ENCODE results near the gene RBM3. TPM values are rescaled to one million over a fixed set of nuclear protein-coding genes. Genes with fewer than 3 reads are reported as not detected.

The RBM3 gene
- total and polyA plus RNA-seq, 4 donors: 128 to 299 (median 240) TPM

DNA sequence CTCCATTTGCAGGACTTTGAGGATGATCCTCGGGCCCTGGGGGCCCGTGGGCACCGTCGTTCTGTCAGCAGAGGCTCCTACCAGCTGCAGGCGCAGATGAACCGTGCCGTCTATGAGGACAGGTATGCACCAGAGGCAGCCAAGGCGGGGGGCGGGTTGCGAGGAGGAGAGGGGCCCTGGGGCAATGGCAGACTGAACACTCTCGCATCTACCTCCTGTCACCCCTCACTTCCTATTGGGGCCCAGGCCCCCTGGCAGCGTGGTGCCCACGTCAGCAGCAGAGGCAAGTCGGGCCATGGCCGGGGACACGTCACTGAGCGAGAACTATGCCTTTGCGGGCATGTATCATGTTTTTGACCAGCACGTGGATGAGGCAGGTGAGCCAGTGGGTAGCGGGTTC lies 25.1 kb downstream of the RBM3 start:
- intact Hi-C loops (cut with DNase I): no loop called here
- Histone ChIP-seq H3K36me3 (ENCODE audit: control insufficient read depth in 1 of 2, insufficient read depth in 2 of 2, low read length in 1 of 2) (peaks cover 0 to 7% of the 10 kb centered on the region in 2 donors), H3K4me1 (ENCODE audit: control insufficient read depth in 1 of 2, insufficient read depth in 2 of 2, low read length in 2 of 2) (no peaks in the 10 kb centered on the region), H3K9me3 (ENCODE audit: control insufficient read depth, low read length) (no peaks in the 10 kb centered on the region), H3K27me3 (ENCODE audit: control insufficient read depth in 1 of 2, insufficient read depth in 2 of 2, low read length in 1 of 2) (no peaks in the 10 kb centered on the region), H3K4me3 (ENCODE audit: low read length in 2 of 2) (no peak overlapping the region), H3K27ac (ENCODE audit: low read depth in 1 of 2, low read length in 2 of 2) (no peak overlapping the region)
- 90% methylated on average over 20 of the region's 20 CpGs for whole genome bisulfite sequencing, 2 donors
- no peak for ATAC-seq (ENCODE audit: low FRiP score)
- no peak for DNase-seq

DNA sequence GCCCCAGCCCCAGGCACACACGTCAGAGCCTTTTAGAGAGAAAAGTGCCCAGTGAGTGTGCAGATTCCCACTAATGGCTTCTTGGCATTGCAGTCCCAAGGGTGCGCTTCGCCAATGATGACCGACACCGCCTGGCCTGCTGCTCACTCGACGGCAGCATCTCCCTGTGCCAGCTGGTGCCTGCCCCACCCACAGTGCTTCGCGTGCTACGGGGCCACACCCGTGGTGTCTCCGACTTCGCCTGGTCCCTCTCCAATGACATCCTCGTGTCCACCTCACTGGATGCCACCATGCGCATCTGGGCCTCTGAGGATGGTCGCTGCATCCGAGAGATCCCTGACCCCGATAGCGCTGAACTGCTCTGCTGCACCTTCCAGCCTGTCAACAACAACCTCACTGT lies 25.9 kb downstream of the RBM3 start:
- Histone ChIP-seq H3K9me3 (ENCODE audit: control insufficient read depth, low read length) (no peaks in the 10 kb centered on the region), H3K4me1 (ENCODE audit: control insufficient read depth in 1 of 2, insufficient read depth in 2 of 2, low read length in 2 of 2) (no peaks in the 10 kb centered on the region), H3K4me3 (ENCODE audit: low read length in 2 of 2) (no peak overlapping the region), H3K27me3 (ENCODE audit: control insufficient read depth in 1 of 2, insufficient read depth in 2 of 2, low read length in 1 of 2) (no peaks in the 10 kb centered on the region), H3K36me3 (ENCODE audit: control insufficient read depth in 1 of 2, insufficient read depth in 2 of 2, low read length in 1 of 2) (peaks cover 0 to 9% of the 10 kb centered on the region in 2 donors), H3K27ac (ENCODE audit: low read depth in 1 of 2, low read length in 2 of 2) (no peak overlapping the region)
- DNase-seq (no peak), ATAC-seq (ENCODE audit: low FRiP score) (no peak)
- 90 to 91% methylated on average over 19 of the region's 19 CpGs for WGBS, 2 donors
- intact Hi-C loops (cut with DNase I): no loop called here

DNA sequence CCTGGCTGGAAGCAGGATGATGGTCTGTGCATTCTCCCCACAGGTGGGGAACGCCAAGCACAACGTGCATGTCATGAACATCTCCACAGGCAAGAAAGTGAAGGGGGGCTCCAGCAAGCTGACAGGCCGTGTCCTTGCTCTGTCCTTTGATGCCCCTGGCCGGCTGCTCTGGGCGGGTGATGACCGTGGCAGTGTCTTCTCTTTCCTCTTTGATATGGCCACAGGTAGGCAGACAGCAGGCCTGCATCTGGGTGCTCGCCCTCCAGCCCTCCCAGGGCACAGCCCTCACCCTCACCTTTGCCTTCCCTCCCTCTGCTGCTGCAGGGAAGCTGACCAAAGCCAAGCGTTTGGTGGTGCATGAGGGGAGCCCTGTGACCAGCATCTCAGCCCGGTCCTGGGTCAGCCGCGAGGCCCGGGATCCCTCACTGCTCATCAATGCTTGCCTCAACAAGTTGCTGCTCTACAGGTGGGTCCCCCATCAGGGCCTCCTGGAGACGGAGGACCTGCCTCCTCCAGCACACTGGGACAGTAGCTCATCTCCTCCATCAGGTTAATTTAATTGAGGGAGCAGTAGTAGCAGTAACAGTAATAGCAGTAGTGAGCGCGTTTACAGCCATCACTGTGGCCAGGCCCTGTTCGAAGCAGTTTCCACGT lies 27.6 kb downstream of the RBM3 start:
- ATAC-seq (ENCODE audit: low FRiP score): no peak
- no peak overlapping the region for H3K4me3 ChIP-seq (ENCODE audit: low read length in 2 of 2)
- H3K9me3 ChIP-seq (ENCODE audit: control insufficient read depth, low read length): no peaks in the 10 kb centered on the region
- no peaks in the 10 kb centered on the region for H3K4me1 ChIP-seq (ENCODE audit: control insufficient read depth in 1 of 2, insufficient read depth in 2 of 2, low read length in 2 of 2)
- intact Hi-C loops (cut with DNase I): no loop called here
- H3K36me3 ChIP-seq (ENCODE audit: control insufficient read depth in 1 of 2, insufficient read depth in 2 of 2, low read length in 1 of 2): peaks cover 0 to 11% of the 10 kb centered on the region in 2 donors
- no peak overlapping the region for H3K27ac ChIP-seq (ENCODE audit: low read depth in 1 of 2, low read length in 2 of 2)
- H3K27me3 ChIP-seq (ENCODE audit: control insufficient read depth in 1 of 2, insufficient read depth in 2 of 2, low read length in 1 of 2): no peaks in the 10 kb centered on the region
- 70 to 78% methylated on average over 17 of the region's 17 CpGs for WGBS, 2 donors
- no peak for DNase-seq

DNA sequence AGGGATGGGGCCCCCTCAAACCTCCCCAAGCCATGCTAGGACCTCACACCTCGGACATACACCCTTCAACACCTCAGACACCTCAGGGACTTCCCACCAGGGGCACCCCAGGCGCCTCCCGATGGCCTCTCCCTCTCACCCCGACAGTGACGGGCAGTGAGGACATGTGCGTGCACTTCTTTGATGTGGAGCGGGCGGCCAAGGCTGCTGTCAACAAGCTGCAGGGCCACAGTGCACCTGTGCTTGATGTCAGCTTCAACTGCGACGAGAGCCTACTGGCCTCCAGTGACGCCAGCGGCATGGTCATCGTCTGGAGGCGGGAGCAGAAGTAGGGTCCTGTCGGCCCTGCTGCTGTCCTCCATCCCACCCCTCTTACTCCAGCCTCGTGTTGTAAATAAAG lies 30.4 kb downstream of the RBM3 start:
- Histone ChIP-seq H3K27me3 (ENCODE audit: control insufficient read depth in 1 of 2, insufficient read depth in 2 of 2, low read length in 1 of 2) (no peaks in the 10 kb centered on the region), H3K4me1 (ENCODE audit: control insufficient read depth in 1 of 2, insufficient read depth in 2 of 2, low read length in 2 of 2) (no peaks in the 10 kb centered on the region), H3K27ac (ENCODE audit: low read depth in 1 of 2, low read length in 2 of 2) (no peak overlapping the region), H3K9me3 (ENCODE audit: control insufficient read depth, low read length) (no peaks in the 10 kb centered on the region), H3K4me3 (ENCODE audit: low read length in 2 of 2) (no peak overlapping the region), H3K36me3 (ENCODE audit: control insufficient read depth in 1 of 2, insufficient read depth in 2 of 2, low read length in 1 of 2) (peaks cover 0 to 11% of the 10 kb centered on the region in 2 donors)
- intact Hi-C loops (cut with DNase I): no loop called here
- WGBS, 2 donors: 82 to 95% methylated on average over 16 of the region's 16 CpGs
- DNase-seq: peak in 1 of 2 donors; percentile 42
- ATAC-seq (ENCODE audit: low FRiP score): no peak

GRCh38 chrX:48606091-48606490 lies 31.8 kb downstream of the RBM3 start:
- WGBS, 2 donors: 62 to 66% methylated on average over 6 of the region's 6 CpGs
- Histone ChIP-seq H3K36me3 (ENCODE audit: control insufficient read depth in 1 of 2, insufficient read depth in 2 of 2, low read length in 1 of 2) (peaks cover 0 to 8% of the 10 kb centered on the region in 2 donors), H3K9me3 (ENCODE audit: control insufficient read depth, low read length) (no peaks in the 10 kb centered on the region), H3K4me1 (ENCODE audit: control insufficient read depth in 1 of 2, insufficient read depth in 2 of 2, low read length in 2 of 2) (no peaks in the 10 kb centered on the region), H3K27me3 (ENCODE audit: control insufficient read depth in 1 of 2, insufficient read depth in 2 of 2, low read length in 1 of 2) (no peaks in the 10 kb centered on the region), H3K4me3 (ENCODE audit: low read length in 2 of 2) (no peak overlapping the region), H3K27ac (ENCODE audit: low read depth in 1 of 2, low read length in 2 of 2) (no peak overlapping the region)
- no peak for ATAC-seq (ENCODE audit: low FRiP score)
- peak in 1 of 2 donors; percentile 12 for DNase-seq
- intact Hi-C loops (cut with DNase I): no loop called here

GRCh38 chrX:48611703-48612102 lies 37.4 kb downstream of the RBM3 start:
- ATAC-seq (ENCODE audit: low FRiP score): no peak
- Histone ChIP-seq H3K9me3 (ENCODE audit: control insufficient read depth, low read length) (no peaks in the 10 kb centered on the region), H3K4me1 (ENCODE audit: control insufficient read depth in 1 of 2, insufficient read depth in 2 of 2, low read length in 2 of 2) (no peaks in the 10 kb centered on the region), H3K36me3 (ENCODE audit: control insufficient read depth in 1 of 2, insufficient read depth in 2 of 2, low read length in 1 of 2) (no peaks in the 10 kb centered on the region), H3K4me3 (ENCODE audit: low read length in 2 of 2) (no peak overlapping the region), H3K27me3 (ENCODE audit: control insufficient read depth in 1 of 2, insufficient read depth in 2 of 2, low read length in 1 of 2) (no peaks in the 10 kb centered on the region), H3K27ac (ENCODE audit: low read depth in 1 of 2, low read length in 2 of 2) (no peak overlapping the region)
- intact Hi-C loops (cut with DNase I): no loop called here
- WGBS, 2 donors: 57 to 73% methylated on average over 2 of the region's 2 CpGs
- DNase-seq: no peak

DNA sequence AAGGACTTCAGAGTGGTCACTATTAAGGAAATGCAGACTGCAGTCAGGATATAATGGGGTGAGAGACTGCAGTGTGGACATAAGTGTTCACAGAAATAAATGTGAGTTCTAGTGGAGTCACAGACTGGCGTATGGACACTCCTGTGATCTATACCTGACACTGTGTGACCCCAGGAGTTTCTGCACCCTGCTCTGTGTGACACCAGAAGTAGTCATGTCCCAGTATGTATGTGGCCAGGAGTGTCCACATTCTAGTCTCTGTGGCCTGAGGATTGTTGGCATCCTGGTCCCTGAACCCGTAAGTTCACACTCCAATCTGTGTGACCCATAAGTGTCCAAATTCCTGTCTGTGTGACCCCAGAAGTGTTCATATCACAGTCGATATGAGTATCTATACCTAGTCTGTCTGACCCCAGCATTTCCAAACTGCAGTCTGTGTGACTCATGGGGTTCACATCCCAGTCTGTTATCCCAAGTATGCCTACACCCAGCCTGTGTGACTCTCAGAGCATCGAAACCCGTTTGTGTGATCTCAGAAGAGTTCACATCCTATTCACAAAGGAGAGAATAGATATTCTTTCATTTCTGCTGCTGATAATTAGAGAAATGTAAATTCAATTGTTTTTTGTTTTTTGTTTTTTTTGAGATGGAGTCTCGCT lies 39.3 kb downstream of the RBM3 start:
- DNase-seq: no peak
- intact Hi-C loops (cut with DNase I): no loop called here
- Histone ChIP-seq H3K27me3 (ENCODE audit: control insufficient read depth in 1 of 2, insufficient read depth in 2 of 2, low read length in 1 of 2) (no peaks in the 10 kb centered on the region), H3K27ac (ENCODE audit: low read depth in 1 of 2, low read length in 2 of 2) (no peak overlapping the region), H3K36me3 (ENCODE audit: control insufficient read depth in 1 of 2, insufficient read depth in 2 of 2, low read length in 1 of 2) (no peaks in the 10 kb centered on the region), H3K9me3 (ENCODE audit: control insufficient read depth, low read length) (no peaks in the 10 kb centered on the region), H3K4me1 (ENCODE audit: control insufficient read depth in 1 of 2, insufficient read depth in 2 of 2, low read length in 2 of 2) (no peaks in the 10 kb centered on the region), H3K4me3 (ENCODE audit: low read length in 2 of 2) (no peak overlapping the region)
- no peak for ATAC-seq (ENCODE audit: low FRiP score)
- WGBS, 2 donors: 74 to 88% methylated on average over 6 of the region's 6 CpGs

- Histone ChIP-seq H3K9me3 (ENCODE audit: control insufficient read depth, low read length) (no peaks in the 10 kb centered on the region), H3K27ac (ENCODE audit: low read depth in 1 of 2, low read length in 2 of 2) (no peak overlapping the region), H3K27me3 (ENCODE audit: control insufficient read depth in 1 of 2, insufficient read depth in 2 of 2, low read length in 1 of 2) (no peaks in the 10 kb centered on the region), H3K4me3 (ENCODE audit: low read length in 2 of 2) (no peak overlapping the region), H3K36me3 (ENCODE audit: control insufficient read depth in 1 of 2, insufficient read depth in 2 of 2, low read length in 1 of 2) (no peaks in the 10 kb centered on the region), H3K4me1 (ENCODE audit: control insufficient read depth in 1 of 2, insufficient read depth in 2 of 2, low read length in 2 of 2) (no peaks in the 10 kb centered on the region)
- intact Hi-C loops (cut with DNase I): no loop called here
- DNase-seq (no peak), ATAC-seq (ENCODE audit: low FRiP score) (no peak)
- WGBS, 2 donors: 42 to 52% methylated on average over 5 of the region's 5 CpGs
Observed at GRCh38 chrX:48616576-48616975, 42.3 kb downstream of the RBM3 start.

Data from aorta (tissue), 5 donors.